HEK293 (cell line): ENCODE results near the gene DOCK8.
"Not testable (repeated sequence)": the region's sequence is repeated elsewhere in the genome, so short reads cannot be mapped to it uniquely, and the experiment has no call there.

Source experiments
- CTCF ChIA-PET: fragments of 350-600 bp; formaldehyde crosslinking; extraction: SDS; loops from one replicate; lab custom pipeline; 2021; ENCODE audit warnings: antibody characterized with exemption; lab: Yijun Ruan, JAX
- POLR2A ChIA-PET: fragments of 300-600 bp; formaldehyde crosslinking; extraction: SDS; loops from one replicate; lab custom pipeline; 2020; ENCODE audit warnings: antibody characterized with exemption, inconsistent platforms; lab: Yijun Ruan, JAX
- H3K27ac ChIP-seq: fragments of 200-500 bp; sonication (Bioruptor generic); 2 replicates; pipeline ENCODE4 v1.5.1; 2014; ENCODE audit warnings: low read depth, low read length, control low read depth, inconsistent platforms; ENCODE audit errors: extremely low read depth
- H3K36me3 ChIP-seq, 2 experiments: fragments of 200-500 bp in 1 of 2; sonication (Bioruptor generic) in 1 of 2; 1 replicate in 1 of 2; 2 replicates in 1 of 2; pipeline ENCODE4 v1.5.1; 2014 to 2017; ENCODE audit warnings: inconsistent platforms in 2 of 2, low read length in 2 of 2; ENCODE audit not compliant: control insufficient read depth in 2 of 2, insufficient read depth in 1 of 2
- H3K4me1 ChIP-seq: fragments of 200-500 bp; sonication (Bioruptor generic); 2 replicates; pipeline ENCODE4 v1.5.1; 2014; ENCODE audit warnings: mild to moderate bottlenecking, low read length, inconsistent platforms; ENCODE audit not compliant: control insufficient read depth, insufficient read depth
- H3K4me3 ChIP-seq: 2 replicates; pipeline ENCODE4 v1.5.1; 2011; ENCODE audit warnings: low read depth, mild to moderate bottlenecking, control low read depth, low read length, moderate library complexity
- H3K9me3 ChIP-seq: fragments of 200-500 bp; sonication (Bioruptor generic); 2 replicates; pipeline ENCODE4 v1.5.1; 2014; ENCODE audit warnings: low read depth, low read length, inconsistent platforms; ENCODE audit not compliant: control insufficient read depth, insufficient read depth
- FEZF1 ChIP-seq: fragments of 450-650 bp; formaldehyde crosslinking; IDR thresholded peaks from 2 replicates; pipeline ENCODE4 v1.5.1; 2016; ENCODE audit warnings: missing biosample characterization, missing genetic modification characterization
- GLI2 ChIP-seq: fragments of 450-650 bp; formaldehyde crosslinking; IDR thresholded peaks from 2 replicates; pipeline ENCODE4; 2017; ENCODE audit warnings: missing biosample characterization, missing genetic modification characterization, low read depth, borderline replicate concordance
- REPIN1 ChIP-seq: fragments of 450-650 bp; formaldehyde crosslinking; IDR thresholded peaks from 2 replicates; pipeline ENCODE4 v1.5.1; 2017; ENCODE audit warnings: missing biosample characterization, missing genetic modification characterization, low read depth
- SCRT2 ChIP-seq: fragments of 450-650 bp; formaldehyde crosslinking; IDR thresholded peaks from 2 replicates; pipeline ENCODE4 v1.5.1; 2016; ENCODE audit warnings: missing biosample characterization, missing genetic modification characterization
- ZNF121 ChIP-seq: fragments of 450-650 bp; formaldehyde crosslinking; IDR thresholded peaks from 2 replicates; pipeline ENCODE4 v1.5.1; 2016; ENCODE audit warnings: missing biosample characterization, missing genetic modification characterization
- ZNF146 ChIP-seq: fragments of 450-650 bp; formaldehyde crosslinking; IDR thresholded peaks from 2 replicates; pipeline ENCODE4 v1.5.1; 2016; ENCODE audit warnings: missing biosample characterization, missing genetic modification characterization
- ZNF223 ChIP-seq: fragments of 450-650 bp; formaldehyde crosslinking; IDR thresholded peaks from 2 replicates; pipeline ENCODE4 v1.5.1; 2016; ENCODE audit warnings: missing biosample characterization, missing genetic modification characterization
- ZNF23 ChIP-seq: fragments of 450-650 bp; formaldehyde crosslinking; IDR thresholded peaks from 2 replicates; pipeline ENCODE4 v1.5.1; 2016; ENCODE audit warnings: missing biosample characterization, missing genetic modification characterization, borderline replicate concordance
- ZNF292 ChIP-seq: fragments of 450-650 bp; formaldehyde crosslinking; IDR thresholded peaks from 2 replicates; pipeline ENCODE4 v1.5.1; 2016; ENCODE audit warnings: low read depth, missing biosample characterization, missing genetic modification characterization, borderline replicate concordance
- ZNF341 ChIP-seq: fragments of 450-650 bp; formaldehyde crosslinking; IDR thresholded peaks from 2 replicates; pipeline ENCODE4; 2016; ENCODE audit warnings: low read depth, missing biosample characterization, missing genetic modification characterization
- ZNF391 ChIP-seq: fragments of 450-650 bp; formaldehyde crosslinking; IDR thresholded peaks from 2 replicates; pipeline ENCODE4 v1.5.1; 2016; ENCODE audit warnings: low read depth, missing biosample characterization, missing genetic modification characterization, borderline replicate concordance
- ZNF501 ChIP-seq: fragments of 450-650 bp; formaldehyde crosslinking; IDR thresholded peaks from 2 replicates; pipeline ENCODE4 v1.5.1; 2016; ENCODE audit warnings: missing biosample characterization, missing genetic modification characterization
- ZNF529 ChIP-seq: fragments of 450-650 bp; formaldehyde crosslinking; IDR thresholded peaks from 2 replicates; pipeline ENCODE4 v1.5.1; 2017; ENCODE audit warnings: missing genetic modification characterization, missing biosample characterization; ENCODE audit not compliant: insufficient replicate concordance
- ZNF585B ChIP-seq: fragments of 450-650 bp; formaldehyde crosslinking; IDR thresholded peaks from 2 replicates; pipeline ENCODE4 v1.5.1; 2016; ENCODE audit warnings: missing biosample characterization, missing genetic modification characterization
- ZNF776 ChIP-seq: fragments of 450-650 bp; formaldehyde crosslinking; IDR thresholded peaks from 2 replicates; pipeline ENCODE4 v1.5.0; 2017; ENCODE audit warnings: missing biosample characterization, missing genetic modification characterization, borderline replicate concordance
- ZNF830 ChIP-seq: fragments of 450-650 bp; IDR thresholded peaks from 2 replicates; pipeline ENCODE4 v1.5.0; 2018; ENCODE audit warnings: missing biosample characterization, missing genetic modification characterization, low read depth, mild to moderate bottlenecking, moderate library complexity
- TF ChIP-seq, protein P1 (sequence below): fragments of 450-650 bp; formaldehyde crosslinking; IDR thresholded peaks from 2 replicates; pipeline ENCODE4 v1.5.1; 2016; ENCODE audit warnings: missing biosample characterization, missing genetic modification characterization
- TF ChIP-seq, protein P2 (sequence below): fragments of 450-650 bp; formaldehyde crosslinking; IDR thresholded peaks from 2 replicates; pipeline ENCODE4 v1.5.1; 2017; ENCODE audit warnings: missing biosample characterization, missing genetic modification characterization
- TF ChIP-seq, protein P3 (sequence below): fragments of 450-650 bp; IDR thresholded peaks from 2 replicates; pipeline ENCODE4 v1.5.1; 2018; ENCODE audit warnings: missing biosample characterization, mild to moderate bottlenecking, missing genetic modification characterization
- TF ChIP-seq, protein P4 (sequence below): fragments of 450-650 bp; formaldehyde crosslinking; IDR thresholded peaks from 2 replicates; pipeline ENCODE4 v1.5.1; 2016; ENCODE audit warnings: missing biosample characterization, missing genetic modification characterization

DOCK8 gene

DNA sequence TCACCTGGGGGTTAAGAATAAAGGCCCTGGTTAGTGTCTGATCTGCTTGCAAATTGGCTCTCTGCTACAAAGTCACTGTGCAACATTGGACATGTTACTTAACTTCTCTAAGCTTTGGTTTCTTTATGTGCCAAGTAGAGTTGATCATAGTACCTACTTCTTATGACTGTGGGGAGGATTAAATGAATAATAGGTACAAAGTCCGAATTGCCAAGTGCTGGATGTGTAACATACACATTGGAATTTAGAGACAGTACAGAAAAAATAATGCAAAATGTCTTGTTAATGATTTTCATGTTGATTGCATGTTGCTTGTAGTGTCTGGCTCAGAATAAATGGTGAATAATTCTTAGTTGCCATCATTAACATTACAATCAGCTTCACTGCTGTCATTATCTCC lies 2.2 kb downstream of the DOCK8 start:
- Histone ChIP-seq H3K36me3 (no peaks in the 10 kb centered on the region), H3K27ac (no peak overlapping the region), H3K4me1 (no peaks in the 10 kb centered on the region), H3K4me3 (no peak overlapping the region), H3K9me3 (no peaks in the 10 kb centered on the region)
- TF ChIP-seq, protein P1, sequence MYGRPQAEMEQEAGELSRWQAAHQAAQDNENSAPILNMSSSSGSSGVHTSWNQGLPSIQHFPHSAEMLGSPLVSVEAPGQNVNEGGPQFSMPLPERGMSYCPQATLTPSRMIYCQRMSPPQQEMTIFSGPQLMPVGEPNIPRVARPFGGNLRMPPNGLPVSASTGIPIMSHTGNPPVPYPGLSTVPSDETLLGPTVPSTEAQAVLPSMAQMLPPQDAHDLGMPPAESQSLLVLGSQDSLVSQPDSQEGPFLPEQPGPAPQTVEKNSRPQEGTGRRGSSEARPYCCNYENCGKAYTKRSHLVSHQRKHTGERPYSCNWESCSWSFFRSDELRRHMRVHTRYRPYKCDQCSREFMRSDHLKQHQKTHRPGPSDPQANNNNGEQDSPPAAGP (tag by site-specific recombination), result no peak
- TF ChIP-seq ZNF23 (tag by site-specific recombination), result no peak
- TF ChIP-seq ZNF341, result no peak
- no peak for TF ChIP-seq ZNF391 (tag by site-specific recombination)
- TF ChIP-seq ZNF585B (tag by site-specific recombination), result no peak
- no peak for TF ChIP-seq ZNF146
- no peak for TF ChIP-seq REPIN1 (tag by site-specific recombination)
- TF ChIP-seq ZNF223 (tag by site-specific recombination), result no peak
- TF ChIP-seq, protein P2, sequence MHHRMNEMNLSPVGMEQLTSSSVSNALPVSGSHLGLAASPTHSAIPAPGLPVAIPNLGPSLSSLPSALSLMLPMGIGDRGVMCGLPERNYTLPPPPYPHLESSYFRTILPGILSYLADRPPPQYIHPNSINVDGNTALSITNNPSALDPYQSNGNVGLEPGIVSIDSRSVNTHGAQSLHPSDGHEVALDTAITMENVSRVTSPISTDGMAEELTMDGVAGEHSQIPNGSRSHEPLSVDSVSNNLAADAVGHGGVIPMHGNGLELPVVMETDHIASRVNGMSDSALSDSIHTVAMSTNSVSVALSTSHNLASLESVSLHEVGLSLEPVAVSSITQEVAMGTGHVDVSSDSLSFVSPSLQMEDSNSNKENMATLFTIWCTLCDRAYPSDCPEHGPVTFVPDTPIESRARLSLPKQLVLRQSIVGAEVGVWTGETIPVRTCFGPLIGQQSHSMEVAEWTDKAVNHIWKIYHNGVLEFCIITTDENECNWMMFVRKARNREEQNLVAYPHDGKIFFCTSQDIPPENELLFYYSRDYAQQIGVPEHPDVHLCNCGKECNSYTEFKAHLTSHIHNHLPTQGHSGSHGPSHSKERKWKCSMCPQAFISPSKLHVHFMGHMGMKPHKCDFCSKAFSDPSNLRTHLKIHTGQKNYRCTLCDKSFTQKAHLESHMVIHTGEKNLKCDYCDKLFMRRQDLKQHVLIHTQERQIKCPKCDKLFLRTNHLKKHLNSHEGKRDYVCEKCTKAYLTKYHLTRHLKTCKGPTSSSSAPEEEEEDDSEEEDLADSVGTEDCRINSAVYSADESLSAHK (tag by site-specific recombination), result no peak
- TF ChIP-seq ZNF830 (tag by site-specific recombination), result no peak
- TF ChIP-seq, protein P3, sequence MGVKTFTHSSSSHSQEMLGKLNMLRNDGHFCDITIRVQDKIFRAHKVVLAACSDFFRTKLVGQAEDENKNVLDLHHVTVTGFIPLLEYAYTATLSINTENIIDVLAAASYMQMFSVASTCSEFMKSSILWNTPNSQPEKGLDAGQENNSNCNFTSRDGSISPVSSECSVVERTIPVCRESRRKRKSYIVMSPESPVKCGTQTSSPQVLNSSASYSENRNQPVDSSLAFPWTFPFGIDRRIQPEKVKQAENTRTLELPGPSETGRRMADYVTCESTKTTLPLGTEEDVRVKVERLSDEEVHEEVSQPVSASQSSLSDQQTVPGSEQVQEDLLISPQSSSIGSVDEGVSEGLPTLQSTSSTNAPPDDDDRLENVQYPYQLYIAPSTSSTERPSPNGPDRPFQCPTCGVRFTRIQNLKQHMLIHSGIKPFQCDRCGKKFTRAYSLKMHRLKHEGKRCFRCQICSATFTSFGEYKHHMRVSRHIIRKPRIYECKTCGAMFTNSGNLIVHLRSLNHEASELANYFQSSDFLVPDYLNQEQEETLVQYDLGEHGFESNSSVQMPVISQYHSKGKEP (tag by site-specific recombination), result no peak
- TF ChIP-seq ZNF776, result no peak
- POLR2A ChIA-PET, result no interaction called here
- CTCF ChIA-PET, result interaction anchor here (0.8 to 1.4 kb wide), 3 partner anchors 50 to 793 kb away, joined by 3 to 7 read pairs (median 3); no protein-coding TSS in a partner anchor

DNA sequence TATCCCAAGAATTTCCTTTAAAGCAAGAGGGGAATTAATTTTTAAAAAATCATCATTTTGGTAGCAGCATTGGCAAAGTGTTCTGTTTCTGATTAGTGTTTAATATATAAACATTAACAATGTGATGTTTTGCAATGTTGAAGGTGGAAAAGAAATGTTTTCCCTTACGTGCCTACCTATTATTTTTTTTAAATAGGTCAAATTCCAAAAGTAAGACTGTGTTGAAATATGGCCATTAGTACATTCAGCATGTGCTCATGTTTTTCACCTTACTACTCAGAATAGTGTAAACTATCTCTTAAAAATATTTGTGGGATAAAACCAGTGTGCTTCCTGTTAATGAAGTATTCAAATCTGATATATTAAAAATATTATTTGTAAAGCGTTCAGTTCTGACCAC lies 3.3 kb downstream of the DOCK8 start:
- no peak overlapping the region for H3K4me3 ChIP-seq
- CTCF ChIA-PET, result interaction anchor here (0.9 kb wide), 1 partner anchor 791 kb away, joined by 3 read pairs; no protein-coding TSS in a partner anchor

DNA sequence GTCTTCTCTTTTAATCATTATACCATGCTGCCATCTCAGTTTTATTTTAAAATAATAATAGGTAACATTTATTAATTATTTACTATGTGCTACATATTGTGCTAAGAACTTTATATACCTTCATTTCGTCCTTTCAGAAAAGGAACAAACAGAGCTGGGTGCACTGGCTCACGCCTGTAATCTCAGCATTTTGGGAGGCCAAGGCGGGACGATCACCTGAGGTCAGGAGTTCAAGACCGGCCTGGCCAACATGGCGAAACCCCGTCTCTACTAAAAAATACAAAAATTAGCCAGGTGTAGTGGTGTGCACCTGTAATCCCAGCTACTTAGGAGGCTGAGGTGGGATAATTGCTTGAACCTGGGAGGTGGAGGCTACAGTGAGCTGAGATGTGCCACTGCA lies 4.4 kb downstream of the DOCK8 start:
- H3K36me3 ChIP-seq, POLR2A ChIA-PET, H3K9me3 ChIP-seq, H3K4me1 ChIP-seq, H3K4me3 ChIP-seq, H3K27ac ChIP-seq, CTCF ChIA-PET: not testable (repeated sequence)

More for the DNA sequence above, 3.3 kb downstream of the DOCK8 start:
- no peaks in the 10 kb centered on the region for H3K36me3 ChIP-seq
- POLR2A ChIA-PET, result no interaction called here
- H3K4me1 ChIP-seq, result no peaks in the 10 kb centered on the region; the same call in 1 of the 2 replicates
- no peak overlapping the region for H3K27ac ChIP-seq
- no peaks in the 10 kb centered on the region for H3K9me3 ChIP-seq
- TF ChIP-seq SCRT2 (tag by site-specific recombination) (no peak), ZNF501 (tag by site-specific recombination) (no peak), ZNF121 (tag by site-specific recombination) (no peak), ZNF292 (no peak), GLI2 (no peak), ZNF529 (tag by site-specific recombination) (no peak), FEZF1 (tag by site-specific recombination) (no peak)
- TF ChIP-seq, protein P4, sequence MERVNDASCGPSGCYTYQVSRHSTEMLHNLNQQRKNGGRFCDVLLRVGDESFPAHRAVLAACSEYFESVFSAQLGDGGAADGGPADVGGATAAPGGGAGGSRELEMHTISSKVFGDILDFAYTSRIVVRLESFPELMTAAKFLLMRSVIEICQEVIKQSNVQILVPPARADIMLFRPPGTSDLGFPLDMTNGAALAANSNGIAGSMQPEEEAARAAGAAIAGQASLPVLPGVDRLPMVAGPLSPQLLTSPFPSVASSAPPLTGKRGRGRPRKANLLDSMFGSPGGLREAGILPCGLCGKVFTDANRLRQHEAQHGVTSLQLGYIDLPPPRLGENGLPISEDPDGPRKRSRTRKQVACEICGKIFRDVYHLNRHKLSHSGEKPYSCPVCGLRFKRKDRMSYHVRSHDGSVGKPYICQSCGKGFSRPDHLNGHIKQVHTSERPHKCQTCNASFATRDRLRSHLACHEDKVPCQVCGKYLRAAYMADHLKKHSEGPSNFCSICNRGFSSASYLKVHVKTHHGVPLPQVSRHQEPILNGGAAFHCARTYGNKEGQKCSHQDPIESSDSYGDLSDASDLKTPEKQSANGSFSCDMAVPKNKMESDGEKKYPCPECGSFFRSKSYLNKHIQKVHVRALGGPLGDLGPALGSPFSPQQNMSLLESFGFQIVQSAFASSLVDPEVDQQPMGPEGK, result no peak
